NT2/D1 (cell line): ENCODE data around the gene DYRK1A.

Experiments used
- SUZ12 ChIP-seq: IDR thresholded peaks from 2 replicates; pipeline ENCODE4 v1.6.1; 2011; ENCODE audit not compliant: insufficient read length, insufficient read depth; ENCODE audit errors: extremely low read depth
- YY1 ChIP-seq: IDR thresholded peaks from 2 replicates; pipeline ENCODE4 v1.6.1; 2011; ENCODE audit not compliant: insufficient read length, insufficient read depth
- ZNF274 ChIP-seq: IDR thresholded peaks from 2 replicates; pipeline ENCODE4 v1.6.1; 2011; ENCODE audit warnings: mild to moderate bottlenecking, low read depth, low read length

- TF ChIP-seq ZNF274 = no peak
- no peak for TF ChIP-seq YY1
- no peak for TF ChIP-seq SUZ12
These were observed 160.5 kb downstream of the DYRK1A start for GRCh38 chr21:37527103-37527502.
